PFSK-1 (cell line): ENCODE results near the gene FAM222A.

Experiments
- FOXP2 ChIP-seq: optimal IDR thresholded peaks from 2 replicates; pipeline ENCODE3; 2011; ENCODE audit warnings: borderline replicate concordance, control low read depth, inconsistent platforms; ENCODE audit not compliant: insufficient read depth; ENCODE audit errors: extremely low read length, extremely low read depth
- POLR2AphosphoS5 ChIP-seq: IDR thresholded peaks from 2 replicates; pipeline ENCODE4 v1.6.1; 2012; ENCODE audit warnings: low read depth, mild to moderate bottlenecking, control low read depth, low read length, moderate library complexity
- REST ChIP-seq, 2 experiments: IDR thresholded peaks; 2 replicates each; pipeline versions ENCODE4 v1.6.1 to v1.8.0; 2011 to 2012; ENCODE audit warnings: low read depth in 2 of 2, low read length in 2 of 2, control low read depth in 1 of 2, inconsistent platforms in 1 of 2, mild to moderate bottlenecking in 1 of 2, moderate library complexity in 1 of 2; ENCODE audit not compliant: insufficient read depth in 1 of 2
- SIN3A ChIP-seq: IDR thresholded peaks from 2 replicates; pipeline ENCODE4 v1.6.1; 2012; ENCODE audit warnings: mild to moderate bottlenecking, low read length, moderate library complexity, borderline replicate concordance; ENCODE audit not compliant: insufficient read depth
- TAF1 ChIP-seq: IDR thresholded peaks from 2 replicates; pipeline ENCODE4 v1.6.1; 2012; ENCODE audit warnings: low read length, control low read depth, borderline replicate concordance; ENCODE audit not compliant: insufficient read depth

Gene FAM222A

GRCh38 chr12:109732321-109733305 lies 19.0 kb downstream of the FAM222A start:
- TF ChIP-seq POLR2AphosphoS5: no peak
- TF ChIP-seq REST (IDR thresholded peaks at IDR 0.05; ENCODE audit: insufficient read depth in 1 of 2, low read depth in 2 of 2, low read length in 2 of 2): no peak
- no peak for TF ChIP-seq SIN3A
- no peak for TF ChIP-seq FOXP2
- TF ChIP-seq TAF1: no peak

- peak; percentile 40 for TF ChIP-seq FOXP2
- no peak for TF ChIP-seq TAF1
- TF ChIP-seq SIN3A: peak; percentile 94; the same call in 1 of the 2 replicates
- peak in 1 of 2 experiments; percentile 61; a peak in 1 of 4 replicates for TF ChIP-seq REST (IDR thresholded peaks at IDR 0.05; ENCODE audit: insufficient read depth in 1 of 2, low read depth in 2 of 2, low read length in 2 of 2)
- TF ChIP-seq POLR2AphosphoS5: no peak
Observed at GRCh38 chr12:109734219-109735000, 20.8 kb downstream of the FAM222A start.

- no peak for TF ChIP-seq FOXP2
- no peak for TF ChIP-seq TAF1
- no peak for TF ChIP-seq SIN3A
- peak; percentile 70 to 82 for TF ChIP-seq REST (IDR thresholded peaks at IDR 0.05; ENCODE audit: insufficient read depth in 1 of 2, low read depth in 2 of 2, low read length in 2 of 2)
- TF ChIP-seq POLR2AphosphoS5: no peak
Observed at GRCh38 chr12:109735051-109735521, 21.5 kb downstream of the FAM222A start.

GRCh38 chr12:109735825-109736551 lies 22.4 kb downstream of the FAM222A start:
- TF ChIP-seq POLR2AphosphoS5 (no peak), TAF1 (no peak), REST (IDR thresholded peaks at IDR 0.05; ENCODE audit: insufficient read depth in 1 of 2, low read depth in 2 of 2, low read length in 2 of 2) (no peak), SIN3A (no peak), FOXP2 (no peak)
